ENCODE results near the gene NIPAL4.

NIPAL4 gene

GRCh38 chr5:157469687-157470086 lies 9.7 kb downstream of the NIPAL4 start:
- H3K27ac ChIP-seq (replicated peaks): no peak overlapping the region
- TF ChIP-seq SPI1 (IDR thresholded peaks at IDR 0.05; ENCODE audit: borderline replicate concordance, low read depth) (no peak), POLR2AphosphoS5 (IDR thresholded peaks at IDR 0.05; ENCODE audit: low read depth) (no peak), REST (IDR thresholded peaks at IDR 0.05; ENCODE audit: insufficient replicate concordance, low read depth) (no peak), CTCF (IDR thresholded peaks at IDR 0.05; ENCODE audit: insufficient read depth, low read length) (no peak), GABPA (IDR thresholded peaks at IDR 0.05; ENCODE audit: low read depth) (no peak)
- DNase-seq (ENCODE audit: low read depth in 1 of 2, low spot score in 1 of 2): no peak
- H3K4me3 ChIP-seq (replicated peaks; ENCODE audit: insufficient read depth, low read length): no peak overlapping the region
- H3K27me3 ChIP-seq (ENCODE audit: insufficient read depth, poor library complexity, severe bottlenecking): no peaks in the 10 kb centered on the region

- TF ChIP-seq REST (IDR thresholded peaks at IDR 0.05; ENCODE audit: insufficient replicate concordance, low read depth) (no peak), GABPA (IDR thresholded peaks at IDR 0.05; ENCODE audit: low read depth) (no peak), SPI1 (IDR thresholded peaks at IDR 0.05; ENCODE audit: borderline replicate concordance, low read depth) (no peak), POLR2AphosphoS5 (IDR thresholded peaks at IDR 0.05; ENCODE audit: low read depth) (no peak), CTCF (IDR thresholded peaks at IDR 0.05; ENCODE audit: insufficient read depth, low read length) (no peak)
- H3K27ac ChIP-seq (replicated peaks): no peak overlapping the region
- H3K4me3 ChIP-seq (replicated peaks; ENCODE audit: insufficient read depth, low read length): no peak overlapping the region
- DNase-seq (ENCODE audit: low read depth in 1 of 2, low spot score in 1 of 2): no peak
- H3K27me3 ChIP-seq (ENCODE audit: insufficient read depth, poor library complexity, severe bottlenecking): no peaks in the 10 kb centered on the region
These were observed 10.6 kb downstream of the NIPAL4 start for GRCh38 chr5:157470631-157471030.

- Histone ChIP-seq H3K4me3 (replicated peaks; ENCODE audit: insufficient read depth, low read length) (no peak overlapping the region), H3K27ac (replicated peaks) (no peak overlapping the region), H3K27me3 (ENCODE audit: insufficient read depth, poor library complexity, severe bottlenecking) (no peaks in the 10 kb centered on the region)
- TF ChIP-seq CTCF (IDR thresholded peaks at IDR 0.05; ENCODE audit: insufficient read depth, low read length) (peak; percentile 11), GABPA (IDR thresholded peaks at IDR 0.05; ENCODE audit: low read depth) (no peak)
- DNase-seq (ENCODE audit: low read depth in 1 of 2, low spot score in 1 of 2): no peak
These were observed 11.7 kb downstream of the NIPAL4 start for GRCh38 chr5:157471709-157472108.

Measured in HL-60 (cell line).